Uterus (tissue), 4 donors: Measurements from ENCODE around the gene CAPN9. TPM values are rescaled to one million over a fixed set of nuclear protein-coding genes. Genes with fewer than 3 reads are reported as not detected.
A peak's percentile ranks its signal among the peaks of the same experiment; 100 is the strongest.

Source experiments
- DNase-seq, 2 donors: peaks; one replicate each; pipeline ENCODE4 v3.0.0-alpha.2; 2019 to 2020
- H3K27ac ChIP-seq, 2 donors: fragments of 200-600 bp; sonication (generic); 1 replicate in 1 of 2; 2 replicates in 1 of 2; pipeline ENCODE4 v1.5.1; 2016 to 2018
- H3K27me3 ChIP-seq, 2 donors: fragments of 200-600 bp; sonication (generic); one replicate each; pipeline ENCODE4 v1.5.1; 2018 to 2019; ENCODE audit warnings: control low read depth in 1 of 2
- H3K36me3 ChIP-seq, 2 donors: fragments of 200-600 bp; sonication (generic); one replicate each; pipeline ENCODE4 v1.5.1; 2019; ENCODE audit warnings: control low read depth in 1 of 2
- H3K4me1 ChIP-seq, 2 donors: fragments of 200-600 bp; sonication (generic); one replicate each; pipeline ENCODE4 v1.5.1; 2018 to 2019; ENCODE audit warnings: control low read depth in 1 of 2
- H3K4me3 ChIP-seq, 2 donors: fragments of 200-600 bp; sonication (generic); 1 replicate in 1 of 2; 2 replicates in 1 of 2; pipeline ENCODE4 v1.5.1; 2018 to 2019; ENCODE audit warnings: mild to moderate bottlenecking in 1 of 2
- H3K9me3 ChIP-seq, 2 donors: fragments of 200-600 bp; sonication (generic); one replicate each; pipeline ENCODE4 v1.5.1; 2019; ENCODE audit warnings: control low read depth in 1 of 2
- CTCF ChIP-seq, 4 experiments: fragments of 200-600 bp in 2 of 4; fragments of 450-650 bp in 2 of 4; sonication (generic) in 2 of 4; IDR thresholded peaks; one replicate each; pipeline ENCODE4 v1.5.1; 2016 to 2019; ENCODE audit warnings: antibody characterized with exemption in 4 of 4, mild to moderate bottlenecking in 2 of 4, moderate library complexity in 1 of 4
- POLR2A ChIP-seq, 2 donors: fragments of 450-650 bp; IDR thresholded peaks; one replicate each; pipeline ENCODE4 v1.6.1; 2016; ENCODE audit warnings: antibody characterized with exemption in 2 of 2, mild to moderate bottlenecking in 1 of 2, moderate library complexity in 1 of 2
- intact Hi-C: fragments of 100-400 bp; cut with DNase I; formaldehyde crosslinking; loops from one replicate; pipeline ENCODE4 v1.15.1; 2023; ENCODE audit warnings: low total_unique reads
- total RNA-seq, 4 donors: library from RNA; depleted of rRNA in 3 of 4; stranded (reverse); fragments of >200 nt in 3 of 4; gene quantifications; one replicate each; pipeline versions ENCODE4 v1.1.0 to v1.2.4, GENCODE V29; 2014 to 2023
- donor health status: DM: yes; HTN: yes; CAD: no.

The CAPN9 gene
- total RNA-seq, 4 donors from 2014 or later = 0.41 TPM; not detected in 3

GRCh38 chr1:230768903-230769570 is 21.8 kb downstream of the CAPN9 start:
- no peaks in the 10 kb centered on the region for H3K36me3 ChIP-seq
- no peaks in the 10 kb centered on the region for H3K9me3 ChIP-seq
- no peak overlapping the region for H3K27ac ChIP-seq
- H3K27me3 ChIP-seq = no peaks in the 10 kb centered on the region
- no peak for DNase-seq
- TF ChIP-seq CTCF (IDR thresholded peaks at IDR 0.05) (no peak), POLR2A (IDR thresholded peaks at IDR 0.05) (no peak)
- no peak overlapping the region for H3K4me3 ChIP-seq
- intact Hi-C loops = no loop called here
- no peaks in the 10 kb centered on the region for H3K4me1 ChIP-seq

- no peak for TF ChIP-seq POLR2A (IDR thresholded peaks at IDR 0.05)
- intact Hi-C loops = no loop called here
- DNase-seq = no peak
- no peaks in the 10 kb centered on the region for H3K27me3 ChIP-seq
- H3K4me3 ChIP-seq = no peak overlapping the region
- no peaks in the 10 kb centered on the region for H3K36me3 ChIP-seq
- H3K4me1 ChIP-seq = no peaks in the 10 kb centered on the region
- no peaks in the 10 kb centered on the region for H3K9me3 ChIP-seq
- H3K27ac ChIP-seq = no peak overlapping the region
Observed at GRCh38 chr1:230770317-230770716, 23.1 kb downstream of the CAPN9 start.

GRCh38 chr1:230771773-230772354 is 24.7 kb downstream of the CAPN9 start:
- Histone ChIP-seq H3K4me1 (no peaks in the 10 kb centered on the region), H3K4me3 (no peak overlapping the region), H3K36me3 (no peaks in the 10 kb centered on the region), H3K9me3 (no peaks in the 10 kb centered on the region), H3K27me3 (no peaks in the 10 kb centered on the region), H3K27ac (no peak overlapping the region)
- no peak for TF ChIP-seq POLR2A (IDR thresholded peaks at IDR 0.05)
- no peak for TF ChIP-seq CTCF (IDR thresholded peaks at IDR 0.05)
- DNase-seq = no peak
- intact Hi-C loops = no loop called here

- Histone ChIP-seq H3K4me1 (no peaks in the 10 kb centered on the region), H3K27me3 (no peaks in the 10 kb centered on the region), H3K36me3 (no peaks in the 10 kb centered on the region), H3K9me3 (no peaks in the 10 kb centered on the region), H3K27ac (no peak overlapping the region), H3K4me3 (no peak overlapping the region)
- intact Hi-C loops = no loop called here
- DNase-seq = no peak
- TF ChIP-seq POLR2A (IDR thresholded peaks at IDR 0.05) (no peak), CTCF (IDR thresholded peaks at IDR 0.05) (peak in 2 of 4 experiments; percentile 7 to 25)
Observed at GRCh38 chr1:230772457-230773395, 25.5 kb downstream of the CAPN9 start.

GRCh38 chr1:230773396-230774033 is 26.3 kb downstream of the CAPN9 start:
- Histone ChIP-seq H3K27ac (no peak overlapping the region), H3K36me3 (no peaks in the 10 kb centered on the region), H3K4me3 (no peak overlapping the region), H3K4me1 (no peaks in the 10 kb centered on the region), H3K27me3 (no peaks in the 10 kb centered on the region), H3K9me3 (no peaks in the 10 kb centered on the region)
- TF ChIP-seq POLR2A (IDR thresholded peaks at IDR 0.05) (no peak), CTCF (IDR thresholded peaks at IDR 0.05) (no peak)
- no peak for DNase-seq
- intact Hi-C loops = no loop called here
